SW 1271 (cell line): ENCODE data around the gene CD27.
A peak's percentile ranks its signal among the peaks of the same experiment; 100 is the strongest.

Source experiments
- DNase-seq, 2 experiments: peaks; one replicate each; lab custom pipeline; 2025; lab: John Stamatoyannopoulos, UW

CD27 gene

GRCh38 chr12:6434205-6435140 lies 10.3 kb upstream of the CD27 start:
- DNase-seq = no peak

GRCh38 chr12:6435961-6436715 lies 8.6 kb upstream of the CD27 start:
- DNase-seq = no peak

GRCh38 chr12:6437586-6437985 lies 7.2 kb upstream of the CD27 start:
- no peak for DNase-seq

GRCh38 chr12:6438345-6438744 lies 6.4 kb upstream of the CD27 start:
- DNase-seq = no peak

GRCh38 chr12:6440391-6440790 lies 4.4 kb upstream of the CD27 start:
- DNase-seq = no peak

GRCh38 chr12:6442836-6443235 lies 1.9 kb upstream of the CD27 start:
- no peak for DNase-seq

GRCh38 chr12:6443361-6443983 lies 1.3 kb upstream of the CD27 start:
- DNase-seq = no peak

GRCh38 chr12:6444031-6444430 lies 724 bp upstream of the CD27 start:
- no peak for DNase-seq

GRCh38 chr12:6450091-6450868 lies 5.5 kb downstream of the CD27 start:
- DNase-seq = no peak

- DNase-seq = no peak
Observed at GRCh38 chr12:6450869-6451347, 6.2 kb downstream of the CD27 start.

- peak; percentile 56 to 86 for DNase-seq
Observed at GRCh38 chr12:6451348-6452244, 6.8 kb downstream of the CD27 start, which contains the start of gene TAPBPL. TAPBPL (plus strand) TSS chr12:6452042; CDS start chr12:6452249, 207 bp downstream.

GRCh38 chr12:6452245-6452943 lies 7.6 kb downstream of the CD27 start:
- DNase-seq = peak in 1 of 2 experiments; percentile 65

GRCh38 chr12:6452944-6453630 lies 8.3 kb downstream of the CD27 start:
- no peak for DNase-seq

- no peak for DNase-seq
Observed at GRCh38 chr12:6457220-6457945, 12.6 kb downstream of the CD27 start.

- DNase-seq = no peak
Observed at GRCh38 chr12:6458281-6459003, 13.7 kb downstream of the CD27 start.

- no peak for DNase-seq
Observed at GRCh38 chr12:6459004-6459337, 14.2 kb downstream of the CD27 start.

GRCh38 chr12:6460751-6461371 lies 16.1 kb downstream of the CD27 start:
- no peak for DNase-seq
